ENCODE results near the gene STK38. TPM values are rescaled to one million over a fixed set of nuclear protein-coding genes. Genes with fewer than 3 reads are reported as not detected.

STK38 gene
- total RNA-seq, 1 donor from 2014 or later = 27.8 TPM

DNA sequence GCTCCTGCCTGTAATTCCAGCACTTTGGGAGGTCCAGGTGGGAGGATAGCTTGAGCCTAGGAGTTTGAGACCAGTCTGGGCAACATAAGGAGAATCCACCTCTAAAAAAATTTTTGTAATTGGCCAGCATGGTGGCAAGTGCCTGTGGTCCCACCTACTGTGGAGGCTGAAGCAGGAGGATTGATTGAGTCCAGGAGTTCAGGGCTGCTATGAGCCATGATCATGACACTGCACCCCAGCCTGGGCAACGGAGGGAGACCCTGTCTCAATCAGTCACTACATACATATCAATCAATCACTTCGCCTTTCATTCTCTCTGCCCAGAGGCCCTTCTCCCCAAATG lies 1.1 kb upstream of the STK38 start:
- no peak for DNase-seq
- H3K9me3 ChIP-seq = no peaks in the 10 kb centered on the region
- no peak overlapping the region for H3K4me3 ChIP-seq
- TF ChIP-seq, protein P1, sequence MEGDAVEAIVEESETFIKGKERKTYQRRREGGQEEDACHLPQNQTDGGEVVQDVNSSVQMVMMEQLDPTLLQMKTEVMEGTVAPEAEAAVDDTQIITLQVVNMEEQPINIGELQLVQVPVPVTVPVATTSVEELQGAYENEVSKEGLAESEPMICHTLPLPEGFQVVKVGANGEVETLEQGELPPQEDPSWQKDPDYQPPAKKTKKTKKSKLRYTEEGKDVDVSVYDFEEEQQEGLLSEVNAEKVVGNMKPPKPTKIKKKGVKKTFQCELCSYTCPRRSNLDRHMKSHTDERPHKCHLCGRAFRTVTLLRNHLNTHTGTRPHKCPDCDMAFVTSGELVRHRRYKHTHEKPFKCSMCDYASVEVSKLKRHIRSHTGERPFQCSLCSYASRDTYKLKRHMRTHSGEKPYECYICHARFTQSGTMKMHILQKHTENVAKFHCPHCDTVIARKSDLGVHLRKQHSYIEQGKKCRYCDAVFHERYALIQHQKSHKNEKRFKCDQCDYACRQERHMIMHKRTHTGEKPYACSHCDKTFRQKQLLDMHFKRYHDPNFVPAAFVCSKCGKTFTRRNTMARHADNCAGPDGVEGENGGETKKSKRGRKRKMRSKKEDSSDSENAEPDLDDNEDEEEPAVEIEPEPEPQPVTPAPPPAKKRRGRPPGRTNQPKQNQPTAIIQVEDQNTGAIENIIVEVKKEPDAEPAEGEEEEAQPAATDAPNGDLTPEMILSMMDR (IDR thresholded peaks at IDR 0.05) = no peak
- ATAC-seq = no peak
- H3K4me1 ChIP-seq = peaks cover 23% of the 10 kb centered on the region
- intact Hi-C loops (cut with DNase I) = no loop called here
- H3K27ac ChIP-seq = no peak overlapping the region
- H3K36me3 ChIP-seq = no peaks in the 10 kb centered on the region
- no peaks in the 10 kb centered on the region for H3K27me3 ChIP-seq

DNA sequence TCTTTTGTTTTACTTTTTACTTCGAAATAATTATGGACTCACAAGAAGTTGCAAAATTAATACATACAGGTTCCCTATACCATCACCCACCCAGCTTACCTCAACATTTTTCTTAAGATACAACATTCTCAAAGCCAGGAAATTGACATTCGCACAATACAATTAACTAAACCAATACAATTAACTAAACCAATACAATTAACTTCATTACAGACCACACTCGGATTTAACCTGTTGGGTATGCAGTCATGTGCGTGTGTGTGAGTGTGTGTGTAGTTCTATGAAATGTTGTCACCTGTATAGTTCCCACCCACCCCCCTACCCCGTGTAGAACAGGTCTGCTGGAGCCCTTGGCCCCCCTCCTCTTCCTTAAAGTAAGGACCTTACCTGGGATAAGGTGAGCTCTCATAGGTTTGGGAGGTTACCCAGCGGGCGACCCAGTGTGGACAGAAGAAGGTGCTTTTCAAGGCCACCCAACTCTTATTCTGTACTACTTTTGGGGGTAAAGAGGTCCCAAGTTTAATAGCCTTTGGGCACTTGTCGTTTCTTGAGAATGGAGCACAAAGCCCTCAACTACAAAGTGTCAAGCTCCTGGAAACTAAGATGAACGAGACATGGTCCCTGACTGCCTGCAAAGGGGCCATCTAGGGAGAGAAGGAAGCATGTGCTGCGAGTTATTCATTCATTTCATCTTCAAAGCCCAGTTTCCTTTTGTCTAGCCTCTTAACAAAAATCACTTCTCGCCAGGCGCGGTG lies 544 bp upstream of the STK38 start:
- TF ChIP-seq, protein P1 (IDR thresholded peaks at IDR 0.05) = no peak
- intact Hi-C loops (cut with DNase I) = no loop called here
- Histone ChIP-seq H3K36me3 (no peaks in the 10 kb centered on the region), H3K9me3 (no peaks in the 10 kb centered on the region), H3K4me3 (peak overlapping the region; percentile 95), H3K4me1 (peaks cover 23% of the 10 kb centered on the region), H3K27ac (peak overlapping the region; percentile 95), H3K27me3 (no peaks in the 10 kb centered on the region)
- no peak for DNase-seq
- no peak for ATAC-seq

DNA sequence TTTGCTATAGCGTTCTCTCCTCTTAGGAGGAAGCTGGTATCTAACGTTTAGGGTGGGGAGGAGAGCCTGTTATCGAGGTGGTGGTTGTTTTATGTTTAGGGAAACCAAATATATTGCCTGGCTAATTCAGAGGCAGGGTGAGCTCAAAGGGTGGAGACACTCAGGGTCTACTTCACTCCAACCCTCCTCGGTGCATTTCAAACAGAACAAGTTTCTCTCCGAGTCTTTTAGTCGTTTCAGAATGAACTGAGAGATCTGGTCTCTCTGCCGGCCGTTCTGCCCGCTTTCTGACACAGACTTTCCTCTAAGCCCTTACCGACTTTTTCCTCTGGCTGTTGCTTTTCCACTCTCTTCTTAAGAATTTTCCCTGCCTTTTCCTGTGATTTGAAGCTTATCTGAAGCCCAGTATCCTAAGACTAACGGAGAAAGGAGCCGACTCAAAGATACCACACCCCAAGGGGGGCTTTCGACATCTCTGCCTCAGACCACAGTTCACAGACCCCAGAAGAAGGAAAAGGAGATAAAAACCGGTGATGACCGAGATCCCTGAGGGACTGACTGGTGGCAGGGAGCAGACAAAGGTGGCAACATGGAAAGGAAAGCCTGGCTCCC lies 865 bp downstream of the STK38 start:
- H3K27me3 ChIP-seq = no peaks in the 10 kb centered on the region
- DNase-seq = no peak
- H3K36me3 ChIP-seq = no peaks in the 10 kb centered on the region
- peaks cover 23% of the 10 kb centered on the region for H3K4me1 ChIP-seq
- H3K27ac ChIP-seq = peak overlapping the region; percentile 95
- TF ChIP-seq, protein P1 (IDR thresholded peaks at IDR 0.05) = no peak
- ATAC-seq = peak; percentile 2
- peak overlapping the region; percentile 95 for H3K4me3 ChIP-seq
- H3K9me3 ChIP-seq = no peaks in the 10 kb centered on the region
- intact Hi-C loops (cut with DNase I) = no loop called here

DNA sequence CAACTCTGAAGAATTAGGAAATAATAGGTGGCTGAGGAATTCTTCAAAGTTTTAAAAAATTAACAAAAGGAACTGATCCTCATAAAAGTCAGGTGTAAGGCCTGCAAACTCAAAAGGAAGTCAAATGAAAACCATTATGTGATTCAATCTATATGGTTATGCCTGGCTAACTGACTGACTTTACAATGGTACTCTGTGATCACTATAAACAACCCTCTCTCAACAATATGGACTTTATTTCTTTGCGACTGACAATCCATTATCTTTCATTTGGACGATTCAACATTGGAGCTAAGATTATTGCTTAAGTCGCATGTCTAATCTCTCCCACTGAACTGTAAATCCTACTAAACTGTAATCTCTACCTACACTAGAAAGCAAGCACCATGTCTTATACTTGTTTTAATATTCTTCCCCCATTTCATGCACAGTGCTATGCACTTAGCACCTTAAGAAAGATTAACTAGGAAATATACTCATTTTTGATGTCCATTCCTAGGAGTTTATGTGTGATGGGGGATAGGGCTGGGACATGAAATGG lies 1.4 kb downstream of the STK38 start:
- DNase-seq (no peak), ATAC-seq (no peak)
- Histone ChIP-seq H3K4me3 (peak overlapping the region; percentile 95), H3K9me3 (no peaks in the 10 kb centered on the region), H3K27me3 (no peaks in the 10 kb centered on the region), H3K4me1 (peaks cover 23% of the 10 kb centered on the region), H3K27ac (peak overlapping the region; percentile 95), H3K36me3 (peaks cover 5% of the 10 kb centered on the region)
- TF ChIP-seq, protein P1 (IDR thresholded peaks at IDR 0.05) = no peak
- intact Hi-C loops (cut with DNase I) = no loop called here

DNA sequence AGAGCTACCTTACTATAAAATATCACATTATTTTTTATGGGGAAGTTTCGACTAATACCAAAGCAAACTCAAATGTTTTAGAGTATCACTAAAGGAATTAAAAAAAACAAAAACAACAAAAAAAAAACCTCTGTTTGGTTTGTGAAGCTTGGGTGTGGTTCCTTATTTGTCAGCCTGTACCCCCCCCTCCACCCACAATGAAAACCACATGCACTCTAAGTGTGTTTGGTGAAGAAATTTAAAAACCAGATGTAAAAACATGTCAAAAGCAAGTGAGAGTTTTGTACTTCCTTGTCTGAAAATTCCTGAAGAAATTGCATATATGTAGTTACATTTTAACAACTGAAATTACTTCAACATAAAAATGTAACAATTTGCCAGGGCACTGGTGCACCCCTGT lies 3.1 kb downstream of the STK38 start:
- peak overlapping the region; percentile 13 for H3K27ac ChIP-seq
- ATAC-seq = peak; percentile 35
- H3K4me1 ChIP-seq = peaks cover 27% of the 10 kb centered on the region
- peaks cover 17% of the 10 kb centered on the region for H3K36me3 ChIP-seq
- H3K27me3 ChIP-seq = no peaks in the 10 kb centered on the region
- no peak for DNase-seq
- intact Hi-C loops (cut with DNase I) = no loop called here
- H3K9me3 ChIP-seq = no peaks in the 10 kb centered on the region
- TF ChIP-seq, protein P1 (IDR thresholded peaks at IDR 0.05) = no peak
- peak overlapping the region; percentile 8 for H3K4me3 ChIP-seq
